Vagina (tissue), 2 donors: Measurements from ENCODE around the gene VPREB3. TPM values are rescaled to one million over a fixed set of nuclear protein-coding genes. Genes with fewer than 3 reads are reported as not detected.

Experiments used
- DNase-seq, 2 donors: peaks; one replicate each; pipeline ENCODE4 v3.0.0-alpha.2; 2017; ENCODE audit errors: extremely low spot score in 2 of 2
- H3K27ac ChIP-seq: fragments of 200-600 bp; sonication (generic); one replicate; pipeline ENCODE4 v1.5.1; 2019
- H3K27me3 ChIP-seq: fragments of 200-600 bp; sonication (generic); one replicate; pipeline ENCODE4 v1.5.1; 2019
- H3K36me3 ChIP-seq, 2 donors: fragments of 200-600 bp; sonication (generic); one replicate each; pipeline ENCODE4 v1.5.1; 2017 to 2019
- H3K4me1 ChIP-seq: fragments of 200-600 bp; sonication (generic); one replicate; pipeline ENCODE4 v1.5.1; 2019
- H3K4me3 ChIP-seq, 2 donors: fragments of 200-600 bp; sonication (generic); 1 replicate in 1 of 2; 2 replicates in 1 of 2; pipeline ENCODE4 v1.5.1; 2016 to 2019
- H3K9me3 ChIP-seq: fragments of 200-600 bp; sonication (generic); one replicate; pipeline ENCODE4 v1.5.1; 2019
- CTCF ChIP-seq, 3 experiments: fragments of 450-650 bp in 2 of 3; fragments of 200-600 bp in 1 of 3; sonication (generic) in 1 of 3; IDR thresholded peaks; one replicate each; pipeline ENCODE4 v1.5.1; 2017 to 2019; ENCODE audit warnings: antibody characterized with exemption in 3 of 3, mild to moderate bottlenecking in 2 of 3, moderate library complexity in 2 of 3
- POLR2A ChIP-seq, 2 donors: fragments of 450-650 bp; IDR thresholded peaks; one replicate each; pipeline ENCODE4 v1.6.1; 2017; ENCODE audit warnings: antibody characterized with exemption in 2 of 2, mild to moderate bottlenecking in 2 of 2, moderate library complexity in 2 of 2
- POLR2AphosphoS5 ChIP-seq, 2 donors: sonication (generic); formaldehyde crosslinking; IDR thresholded peaks; one replicate each; pipeline ENCODE4 v1.9.0; 2017; ENCODE audit warnings: antibody characterized with exemption in 2 of 2, mild to moderate bottlenecking in 2 of 2, low read depth in 1 of 2; ENCODE audit not compliant: insufficient read depth in 1 of 2
- intact Hi-C: fragments of 100-400 bp; cut with DNase I; formaldehyde crosslinking; loops from one replicate; pipeline ENCODE4 v1.15.1; 2023
- total RNA-seq: library from RNA; depleted of rRNA; stranded (reverse); fragments of >200 nt; gene quantifications from one replicate; pipeline ENCODE4 v1.2.3, GENCODE V29; 2016

Gene VPREB3
- total RNA-seq, 1 donor from 2014 or later, result not detected

GRCh38 chr22:23753385-23753784, 840 bp downstream of the VPREB3 start:
- Histone ChIP-seq H3K9me3 (no peaks in the 10 kb centered on the region), H3K36me3 (no peaks in the 10 kb centered on the region), H3K4me3 (no peak overlapping the region), H3K27ac (no peak overlapping the region), H3K27me3 (no peaks in the 10 kb centered on the region), H3K4me1 (peaks cover 19% of the 10 kb centered on the region)
- no peak for DNase-seq
- TF ChIP-seq POLR2A (IDR thresholded peaks at IDR 0.05) (no peak), CTCF (IDR thresholded peaks at IDR 0.05) (no peak), POLR2AphosphoS5 (IDR thresholded peaks at IDR 0.05; ENCODE audit: insufficient read depth in 1 of 2, low read depth in 1 of 2) (no peak)
- intact Hi-C loops, result no loop called here

GRCh38 chr22:23752750-23753149, 1.5 kb downstream of the VPREB3 start:
- intact Hi-C loops, result no loop called here
- Histone ChIP-seq H3K4me3 (no peak overlapping the region), H3K4me1 (peaks cover 19% of the 10 kb centered on the region), H3K27me3 (no peaks in the 10 kb centered on the region), H3K9me3 (no peaks in the 10 kb centered on the region), H3K27ac (no peak overlapping the region), H3K36me3 (no peaks in the 10 kb centered on the region)
- DNase-seq, result no peak
- no peak for TF ChIP-seq POLR2A (IDR thresholded peaks at IDR 0.05)
- no peak for TF ChIP-seq POLR2AphosphoS5 (IDR thresholded peaks at IDR 0.05; ENCODE audit: insufficient read depth in 1 of 2, low read depth in 1 of 2)
- TF ChIP-seq CTCF (IDR thresholded peaks at IDR 0.05), result no peak

- Histone ChIP-seq H3K4me3 (no peak overlapping the region), H3K4me1 (peaks cover 19% of the 10 kb centered on the region), H3K27ac (no peak overlapping the region), H3K36me3 (no peaks in the 10 kb centered on the region), H3K27me3 (no peaks in the 10 kb centered on the region), H3K9me3 (no peaks in the 10 kb centered on the region)
- no peak for DNase-seq
- intact Hi-C loops, result no loop called here
- TF ChIP-seq POLR2AphosphoS5 (IDR thresholded peaks at IDR 0.05; ENCODE audit: insufficient read depth in 1 of 2, low read depth in 1 of 2), result no peak
- TF ChIP-seq POLR2A (IDR thresholded peaks at IDR 0.05), result no peak
- TF ChIP-seq CTCF (IDR thresholded peaks at IDR 0.05), result no peak
Observed at GRCh38 chr22:23752090-23752691, 2.0 kb downstream of the VPREB3 start.

- H3K4me3 ChIP-seq, result peak overlapping the region; percentile 60 to 84
- no peaks in the 10 kb centered on the region for H3K36me3 ChIP-seq
- no peaks in the 10 kb centered on the region for H3K27me3 ChIP-seq
- intact Hi-C loops, result no loop called here
- no peaks in the 10 kb centered on the region for H3K9me3 ChIP-seq
- peaks cover 19% of the 10 kb centered on the region for H3K4me1 ChIP-seq
- DNase-seq, result no peak
- TF ChIP-seq CTCF (IDR thresholded peaks at IDR 0.05) (no peak), POLR2AphosphoS5 (IDR thresholded peaks at IDR 0.05; ENCODE audit: insufficient read depth in 1 of 2, low read depth in 1 of 2) (peak in 1 of 2 donors; percentile 31)
- peak overlapping the region; percentile 90 for H3K27ac ChIP-seq
Observed at GRCh38 chr22:23751441-23751996, 2.7 kb downstream of the VPREB3 start.

GRCh38 chr22:23750714-23751440, 3.3 kb downstream of the VPREB3 start, which contains the start of gene ZNF70:
ZNF70 (minus strand) TSS chr22:23751112; CDS start chr22:23745140, 5,972 bp downstream.
- no peak for DNase-seq
- TF ChIP-seq CTCF (IDR thresholded peaks at IDR 0.05) (no peak), POLR2A (IDR thresholded peaks at IDR 0.05) (peak in 1 of 2 donors; percentile 18), POLR2AphosphoS5 (IDR thresholded peaks at IDR 0.05; ENCODE audit: insufficient read depth in 1 of 2, low read depth in 1 of 2) (peak in 1 of 2 donors; percentile 70)
- H3K4me3 ChIP-seq, result peak within 1 kb of the TSS; percentile 60 to 84
- intact Hi-C loops, result no loop called here
- no peaks in the 10 kb centered on the region for H3K9me3 ChIP-seq
- H3K27me3 ChIP-seq, result no peaks in the 10 kb centered on the region
- no peaks in the 10 kb centered on the region for H3K36me3 ChIP-seq
- peaks cover 19% of the 10 kb centered on the region for H3K4me1 ChIP-seq
- H3K27ac ChIP-seq, result peak within 1 kb of the TSS; percentile 90
